SKM-1 (cell line): ENCODE measurements around the gene STAT4.

Experiments used
- DNase-seq: peaks from one replicate; lab custom pipeline; 2025; ENCODE audit not compliant: unreplicated experiment; lab: John Stamatoyannopoulos, UW

Gene STAT4

DNA sequence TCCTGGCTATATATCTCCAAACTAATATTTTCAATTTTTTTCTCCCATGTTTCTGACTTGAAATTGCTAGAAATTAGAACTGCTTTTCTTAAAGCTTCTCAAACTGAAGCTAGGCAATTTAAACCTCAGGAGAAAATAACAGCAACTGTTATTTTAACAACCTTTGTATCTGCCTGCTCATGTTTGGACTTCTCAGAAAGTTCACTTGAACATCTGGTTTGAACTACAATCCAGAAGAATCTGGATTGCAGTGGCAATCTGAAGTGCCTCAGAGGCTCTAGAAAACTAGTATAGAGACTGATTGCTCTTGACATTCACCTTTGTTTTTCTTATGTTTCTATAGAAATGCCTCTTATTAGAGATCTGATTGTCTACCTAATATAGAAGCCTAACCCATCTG is 64.1 kb downstream of the STAT4 start:
- no peak for DNase-seq

DNA sequence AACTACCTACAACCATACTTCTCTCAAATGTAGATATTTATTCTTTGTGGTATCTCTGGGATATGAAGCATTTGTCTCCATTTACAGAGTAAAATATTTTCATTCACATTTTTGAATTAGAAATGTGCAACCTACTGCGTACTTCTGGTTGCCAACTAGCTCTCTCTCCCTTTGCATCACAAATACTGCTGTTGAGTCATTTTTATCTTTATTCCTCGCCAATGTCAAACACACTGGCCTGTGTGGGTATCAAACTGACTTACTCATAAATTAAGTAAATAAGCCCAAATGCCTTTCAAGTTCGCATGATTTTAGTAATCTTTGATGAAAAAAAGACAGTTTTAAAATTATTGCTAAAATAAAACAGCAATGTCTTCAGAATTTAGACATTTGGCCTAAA is 67.3 kb downstream of the STAT4 start:
- DNase-seq = no peak

DNA sequence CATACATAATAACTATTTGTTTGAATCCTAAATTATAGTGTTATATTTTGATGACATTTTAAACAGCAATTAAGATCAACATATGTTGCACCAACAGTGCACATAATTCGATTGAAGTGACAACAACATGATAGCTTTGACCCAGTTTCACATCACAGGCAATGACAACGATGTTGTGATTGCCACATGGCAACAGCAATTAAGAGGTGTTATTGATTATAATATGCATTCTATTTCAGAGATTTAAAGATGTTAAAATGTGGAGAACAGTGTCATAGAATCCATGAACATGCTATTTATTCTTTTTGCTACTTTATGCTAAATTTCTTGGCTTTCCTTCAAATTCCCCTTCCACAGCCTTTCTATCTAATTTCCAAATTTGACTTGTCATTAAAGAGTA is 68.5 kb downstream of the STAT4 start:
- DNase-seq = no peak

DNA sequence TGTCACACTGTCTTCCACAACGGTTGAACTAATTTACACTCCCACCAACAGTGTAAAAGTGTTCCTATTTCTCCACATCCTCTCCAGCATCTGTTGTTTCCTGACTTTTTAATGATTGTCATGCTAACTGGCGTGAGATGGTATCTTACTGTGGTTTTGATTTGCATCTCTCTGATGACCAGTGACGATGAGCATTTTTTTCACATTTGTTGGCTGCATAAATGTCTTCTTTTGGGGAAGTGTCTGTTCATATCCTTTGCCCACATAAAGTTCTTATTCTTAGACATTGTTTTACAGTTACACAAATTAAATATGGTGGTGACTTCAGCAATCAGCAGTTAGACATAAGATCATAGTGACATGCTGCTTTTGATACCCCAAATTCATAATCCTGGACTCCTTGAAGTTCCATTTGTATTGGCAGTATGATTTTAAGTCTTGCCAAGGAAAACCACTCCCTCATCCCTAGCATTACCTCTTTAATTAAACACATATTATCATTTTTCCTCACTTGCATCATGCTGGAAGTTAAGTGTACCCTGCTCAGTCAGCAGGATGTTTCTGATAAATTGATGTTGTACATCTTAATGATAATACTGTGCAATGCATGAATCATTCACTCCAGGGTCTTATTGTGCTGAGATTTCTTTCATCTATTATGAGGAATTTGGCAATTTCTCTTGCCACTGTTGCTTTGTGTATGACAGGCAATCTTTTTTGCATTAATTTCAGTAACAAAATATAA is 69.2 kb downstream of the STAT4 start:
- DNase-seq = no peak

DNA sequence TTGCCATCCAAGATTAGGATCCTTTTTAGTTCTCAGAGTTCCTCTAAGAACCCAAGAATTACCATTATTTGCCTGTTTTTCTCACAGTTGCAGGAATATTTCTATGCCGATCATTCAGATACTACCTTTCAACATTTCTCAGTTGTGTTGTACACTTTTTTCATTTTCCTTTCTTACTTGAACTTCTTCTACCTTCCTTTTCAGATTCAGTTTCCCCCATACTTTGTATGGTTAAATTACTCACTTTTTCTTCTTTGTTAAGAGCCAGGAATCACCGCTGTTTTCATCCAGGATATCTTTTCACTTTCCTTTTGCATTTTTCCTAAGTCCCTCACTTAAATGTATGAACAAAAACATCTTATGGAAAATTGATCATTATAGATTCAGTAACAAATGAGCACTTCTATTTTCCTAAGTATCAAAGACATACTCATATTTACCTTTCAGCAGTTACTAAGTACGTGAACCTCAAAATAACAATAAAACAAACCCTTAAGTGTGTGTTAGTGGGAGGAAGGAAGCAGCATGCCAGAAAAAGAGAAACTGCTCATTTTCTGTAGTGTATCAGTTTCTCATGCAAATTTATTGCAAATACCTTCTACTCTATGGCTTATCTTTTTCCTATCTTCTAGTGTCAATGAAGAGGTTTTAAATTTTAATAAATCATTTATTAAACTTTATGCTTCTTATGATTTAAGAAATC is 72.5 kb downstream of the STAT4 start:
- no peak for DNase-seq

DNA sequence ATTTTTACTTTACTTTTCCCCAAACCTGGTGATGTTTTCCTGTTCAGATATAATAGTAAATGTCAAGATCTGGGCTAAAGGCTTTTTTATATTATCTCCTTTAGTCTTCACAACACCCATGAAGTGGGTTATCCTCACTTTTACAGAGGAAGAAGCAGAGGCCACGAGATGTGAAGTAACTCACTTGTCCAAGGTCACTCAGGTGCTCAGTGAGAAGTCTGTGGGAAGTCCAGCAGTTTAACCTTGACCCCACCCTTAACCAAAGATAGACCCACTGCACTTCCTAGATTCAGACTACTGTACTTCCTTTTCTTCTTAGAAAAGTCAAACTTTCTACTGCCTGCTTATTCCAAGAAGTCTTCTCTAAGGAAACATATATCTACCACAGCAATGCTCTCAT is 80.5 kb downstream of the STAT4 start:
- DNase-seq = no peak

DNA sequence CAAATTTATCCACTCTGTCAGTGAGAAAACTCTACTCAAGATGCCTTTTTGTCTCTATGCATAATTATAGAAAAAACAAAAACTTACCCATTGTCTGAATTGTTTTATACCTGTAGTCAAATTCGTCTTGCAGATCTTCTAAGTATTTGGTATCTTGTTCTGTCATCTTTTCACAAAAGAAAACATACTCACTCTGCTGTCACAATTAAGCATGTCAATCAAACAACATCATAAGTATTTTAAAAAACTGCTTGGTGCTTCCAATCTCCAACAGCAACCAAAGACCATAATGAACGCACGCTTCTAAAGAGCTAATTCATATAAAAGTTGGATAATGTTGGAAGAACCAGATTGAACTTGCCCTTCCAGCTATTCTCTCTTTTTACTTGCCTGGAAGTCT is 81.2 kb downstream of the STAT4 start:
- DNase-seq = no peak

DNA sequence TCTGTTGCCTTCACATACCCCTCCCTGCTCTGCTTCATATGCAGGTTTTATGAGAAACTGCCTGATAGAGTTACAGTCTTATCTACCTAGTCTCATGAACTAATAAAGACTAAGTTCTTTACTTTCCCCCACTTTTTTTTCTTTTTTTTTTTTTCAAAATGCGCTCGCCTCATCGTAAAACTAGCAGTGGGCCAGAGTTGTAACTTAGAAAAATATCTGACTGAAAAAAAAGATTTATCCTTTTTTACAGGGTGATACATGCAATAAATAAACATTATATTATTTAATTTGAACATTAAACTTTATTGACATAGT is 83.9 kb downstream of the STAT4 start:
- no peak for DNase-seq

DNA sequence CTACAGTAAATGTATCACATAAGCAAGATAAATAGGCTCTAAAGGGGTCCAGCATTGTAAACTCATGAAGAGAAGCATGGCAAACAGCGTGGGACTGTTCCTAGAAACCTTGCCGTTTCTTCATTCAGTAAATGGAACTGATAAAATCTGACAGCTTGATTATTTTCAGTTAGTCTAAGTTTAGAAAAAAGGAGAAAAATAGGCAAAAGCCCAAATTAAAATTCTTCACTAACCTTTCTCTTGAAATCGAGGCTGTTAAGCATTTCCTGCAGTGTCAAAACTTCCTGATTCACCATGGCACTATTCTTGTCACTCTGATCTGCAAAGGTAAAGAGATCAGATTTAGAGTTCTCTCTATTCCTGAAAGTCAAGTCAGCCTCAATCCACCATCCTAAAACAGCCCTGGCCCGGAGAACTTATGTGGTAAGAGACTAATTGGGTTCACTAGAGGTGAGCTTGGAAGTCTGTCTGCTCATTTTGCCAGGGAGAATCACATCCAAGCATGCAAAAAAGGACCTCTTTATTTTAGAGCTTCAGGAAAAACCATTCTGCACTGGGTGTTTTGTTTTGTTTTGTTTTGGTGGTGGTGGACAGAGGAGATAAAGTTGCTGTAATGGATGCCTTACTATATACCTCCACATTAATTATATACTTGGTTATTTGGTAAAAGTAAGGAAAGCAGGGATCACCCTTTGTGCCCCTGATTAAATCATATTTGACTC is 84.4 kb downstream of the STAT4 start:
- no peak for DNase-seq

DNA sequence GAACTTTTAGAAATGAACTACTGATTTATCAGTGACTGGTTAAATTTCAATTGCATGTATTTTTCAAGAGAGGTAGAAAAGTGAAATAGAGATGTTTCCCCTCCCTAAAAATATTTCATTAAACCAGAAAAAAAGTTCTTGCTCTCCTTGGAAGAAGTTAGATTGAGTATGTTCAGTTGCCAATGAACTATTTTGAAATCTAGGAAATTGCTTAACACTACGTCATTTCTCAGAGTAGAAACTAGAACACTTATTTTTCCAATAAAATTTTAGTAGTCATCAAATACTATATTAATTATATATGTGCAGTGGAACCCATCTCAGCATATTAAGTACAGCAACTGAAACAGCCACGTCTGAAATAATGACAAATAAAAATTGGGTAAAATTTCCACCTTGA is 85.0 kb downstream of the STAT4 start:
- no peak for DNase-seq

DNA sequence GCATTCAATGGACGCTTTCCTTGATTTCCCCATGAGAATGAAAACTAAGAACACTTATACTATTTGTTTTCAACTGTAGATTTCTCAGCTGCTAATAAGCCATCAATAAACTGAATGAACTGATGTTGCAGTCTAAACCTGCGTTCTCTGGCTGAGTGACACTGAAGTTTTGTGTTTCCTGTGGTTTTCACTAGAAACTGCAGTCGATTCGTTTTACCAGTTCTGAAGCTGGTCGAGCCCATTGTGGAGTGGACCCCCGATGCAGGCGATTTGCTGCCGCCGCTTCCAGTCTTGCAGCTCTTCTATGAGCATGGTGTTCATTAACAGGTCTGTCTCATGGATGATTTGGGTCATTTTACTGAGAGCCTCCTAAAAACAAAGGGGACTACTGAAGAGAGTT is 86.2 kb downstream of the STAT4 start:
- DNase-seq = no peak

DNA sequence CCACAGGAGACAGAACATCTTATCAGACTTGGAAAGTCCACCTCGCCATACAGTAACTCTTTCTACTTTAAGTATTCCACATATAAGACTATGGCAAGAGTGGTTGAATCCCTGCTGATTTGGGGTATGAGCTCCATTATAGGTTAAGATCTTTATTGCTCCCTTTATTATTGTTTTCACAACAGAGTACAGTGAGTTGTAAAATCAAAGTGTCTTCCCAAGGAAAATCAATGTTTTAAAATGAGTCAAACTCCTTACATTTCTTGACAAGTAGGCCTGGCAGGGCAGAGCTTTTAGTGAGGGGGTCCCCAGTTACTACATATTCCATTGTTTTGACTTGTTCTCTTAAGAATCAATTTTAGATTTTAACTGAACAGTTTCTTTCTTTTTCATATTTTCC is 87.2 kb downstream of the STAT4 start:
- no peak for DNase-seq

DNA sequence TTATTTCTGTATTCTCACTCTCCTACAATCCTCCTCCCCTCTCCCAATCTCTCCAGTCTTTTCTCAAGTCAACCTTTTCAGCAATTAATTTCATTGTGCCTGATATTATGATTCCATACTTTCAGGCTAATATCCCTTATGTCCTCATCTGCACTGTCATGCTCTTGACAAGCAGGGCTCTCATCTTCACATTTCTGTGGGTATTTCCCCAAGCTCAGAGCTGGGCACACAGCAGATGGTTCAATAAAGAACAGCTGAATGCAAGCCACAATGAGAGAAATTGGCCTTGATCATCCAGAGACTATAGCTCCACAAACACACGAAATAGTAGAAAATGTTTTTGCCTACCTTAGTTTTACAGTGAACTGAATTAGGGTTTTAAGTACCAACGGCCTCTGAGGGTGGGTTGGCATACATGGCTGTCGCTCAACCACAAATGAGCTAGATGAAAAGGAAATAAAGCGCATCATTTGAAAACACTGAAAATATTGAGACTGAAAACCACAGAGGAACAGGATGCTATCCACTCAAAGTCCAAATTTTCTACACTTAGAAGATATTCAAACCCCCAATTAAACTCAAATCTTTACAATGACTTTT is 89.3 kb downstream of the STAT4 start:
- DNase-seq = no peak

DNA sequence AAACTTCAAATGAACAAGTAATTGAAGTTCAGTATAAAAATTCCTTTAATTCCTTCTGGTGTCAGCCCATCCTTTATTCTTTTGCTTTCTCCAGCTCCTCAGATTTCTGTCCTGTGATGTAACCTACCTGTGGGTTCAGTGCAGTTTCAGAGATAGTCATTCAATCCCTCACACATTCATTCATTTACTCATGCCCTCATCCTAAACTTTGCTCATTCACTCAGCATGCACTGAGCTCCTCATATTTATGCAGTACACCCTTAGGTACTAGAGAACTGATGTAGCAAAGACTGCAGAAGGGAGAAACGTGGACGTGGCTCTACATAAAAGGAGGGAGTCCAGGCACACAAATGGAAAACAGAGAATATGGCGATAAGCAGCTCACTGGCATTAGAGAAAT is 91.5 kb downstream of the STAT4 start:
- DNase-seq = no peak

DNA sequence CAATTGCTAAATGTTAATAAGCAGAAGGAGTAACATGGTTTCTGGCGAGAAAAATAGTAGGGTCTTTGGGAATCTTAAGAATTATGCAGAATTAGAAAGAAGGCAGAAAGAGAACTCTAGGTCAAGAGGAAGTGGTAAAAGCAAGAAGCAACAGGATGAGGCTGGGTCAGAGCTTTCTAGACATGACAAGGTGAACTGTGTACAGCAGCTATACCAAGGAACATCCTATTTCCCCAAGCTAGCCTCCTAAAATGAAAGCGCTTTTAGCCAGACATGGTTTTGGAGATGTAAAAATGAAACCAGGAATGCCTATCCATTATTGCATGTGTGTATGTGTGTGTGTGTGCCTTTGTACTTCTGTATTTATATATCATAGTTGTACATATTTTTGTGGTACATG is 94.6 kb downstream of the STAT4 start:
- peak; percentile 47 for DNase-seq

DNA sequence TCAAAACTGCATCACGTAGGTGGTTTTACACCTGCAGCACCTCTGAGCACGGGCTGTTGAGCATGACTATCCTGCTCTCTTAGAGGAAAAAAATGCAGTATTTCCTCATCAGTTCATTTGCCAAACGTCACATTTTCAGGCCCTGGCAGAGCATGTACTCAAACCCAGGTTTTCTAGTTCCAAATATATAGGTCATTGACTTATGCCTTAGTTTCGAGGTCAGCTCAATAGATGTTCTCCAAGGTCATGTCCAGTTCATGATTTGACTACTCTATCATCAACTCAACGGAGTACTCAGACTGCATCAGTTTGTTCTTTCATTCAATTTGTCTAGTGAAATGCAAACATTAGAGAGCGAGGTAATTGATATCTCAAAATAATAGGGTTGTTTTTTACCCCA is 97.5 kb downstream of the STAT4 start:
- no peak for DNase-seq

DNA sequence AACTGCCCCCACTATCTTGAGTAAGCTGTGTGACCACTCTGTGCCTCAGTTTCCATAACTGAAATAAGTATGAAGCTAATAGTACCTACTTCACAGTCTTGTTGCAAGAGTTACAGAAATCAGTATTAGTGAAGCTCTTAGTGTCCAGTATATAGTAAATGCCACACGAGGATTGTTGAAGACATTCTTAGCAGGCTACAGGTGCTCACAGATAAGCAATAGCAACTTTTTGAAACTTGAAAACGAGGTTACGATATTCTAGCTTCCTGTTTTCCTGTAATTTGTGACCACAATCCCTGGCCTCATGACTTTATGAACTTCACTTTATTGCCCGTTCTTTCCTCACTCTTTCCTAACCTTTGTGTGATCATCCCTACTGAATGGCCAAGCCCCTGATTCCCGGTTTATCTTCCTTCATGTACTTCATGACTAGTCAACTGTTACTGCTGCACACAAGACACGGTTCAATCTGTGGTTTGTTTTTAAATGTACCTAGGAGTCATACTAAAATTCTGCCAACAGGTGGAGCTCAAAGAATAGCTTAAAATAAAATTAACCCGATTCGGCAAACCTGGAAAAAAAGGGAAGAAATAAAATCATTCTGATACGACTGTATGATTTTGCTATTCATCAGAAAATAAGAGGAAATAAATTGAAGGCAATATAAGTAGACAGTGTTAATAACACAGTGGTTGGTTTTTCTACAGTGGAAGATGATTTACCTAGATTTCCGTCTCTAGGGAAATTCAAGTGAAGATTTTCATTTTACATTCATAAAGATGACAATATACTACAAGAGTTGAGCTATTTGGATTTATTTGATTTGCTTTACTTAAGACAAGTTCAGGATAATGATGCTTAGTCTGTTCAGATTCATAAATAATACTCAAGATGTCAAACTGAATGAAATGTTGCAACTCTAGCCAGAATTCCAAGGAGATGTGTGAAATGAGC is 98.7 kb downstream of the STAT4 start:
- peak; percentile 54 for DNase-seq

DNA sequence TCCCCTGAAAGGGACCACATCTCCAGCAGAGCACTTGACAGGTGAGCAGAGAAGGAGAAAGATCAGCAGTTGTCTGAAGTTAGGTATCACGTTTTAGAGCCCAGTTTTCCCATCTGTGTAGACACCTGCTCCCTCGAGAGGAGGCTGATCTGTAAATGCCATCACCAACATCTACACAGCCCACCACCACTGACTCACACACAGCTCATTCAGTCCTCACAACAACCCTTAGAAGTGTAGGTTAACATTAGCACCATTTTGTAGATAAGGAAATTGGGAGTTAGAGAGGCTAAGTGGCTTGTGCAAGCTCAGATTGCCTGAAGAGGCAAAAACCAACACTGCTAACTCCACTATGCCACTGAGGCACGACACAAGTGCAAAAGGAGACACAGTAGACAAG is 99.6 kb downstream of the STAT4 start:
- no peak for DNase-seq

DNA sequence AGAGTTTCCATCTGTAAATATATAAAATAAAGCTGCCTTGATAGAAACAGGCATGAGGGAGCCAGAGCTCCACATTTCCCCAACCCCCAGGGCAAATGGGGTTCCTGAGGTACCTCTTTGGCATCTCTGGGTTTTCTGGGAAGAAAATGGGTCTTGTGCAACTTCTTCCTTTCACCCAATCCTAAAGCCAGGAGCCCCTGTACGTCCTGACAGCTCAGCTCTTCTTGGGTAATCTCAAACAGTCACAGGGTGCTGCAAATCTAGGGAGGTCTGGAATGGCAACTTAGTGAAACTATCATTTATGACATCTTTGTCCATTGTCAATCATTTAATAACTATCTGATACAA is 100.2 kb downstream of the STAT4 start:
- no peak for DNase-seq

DNA sequence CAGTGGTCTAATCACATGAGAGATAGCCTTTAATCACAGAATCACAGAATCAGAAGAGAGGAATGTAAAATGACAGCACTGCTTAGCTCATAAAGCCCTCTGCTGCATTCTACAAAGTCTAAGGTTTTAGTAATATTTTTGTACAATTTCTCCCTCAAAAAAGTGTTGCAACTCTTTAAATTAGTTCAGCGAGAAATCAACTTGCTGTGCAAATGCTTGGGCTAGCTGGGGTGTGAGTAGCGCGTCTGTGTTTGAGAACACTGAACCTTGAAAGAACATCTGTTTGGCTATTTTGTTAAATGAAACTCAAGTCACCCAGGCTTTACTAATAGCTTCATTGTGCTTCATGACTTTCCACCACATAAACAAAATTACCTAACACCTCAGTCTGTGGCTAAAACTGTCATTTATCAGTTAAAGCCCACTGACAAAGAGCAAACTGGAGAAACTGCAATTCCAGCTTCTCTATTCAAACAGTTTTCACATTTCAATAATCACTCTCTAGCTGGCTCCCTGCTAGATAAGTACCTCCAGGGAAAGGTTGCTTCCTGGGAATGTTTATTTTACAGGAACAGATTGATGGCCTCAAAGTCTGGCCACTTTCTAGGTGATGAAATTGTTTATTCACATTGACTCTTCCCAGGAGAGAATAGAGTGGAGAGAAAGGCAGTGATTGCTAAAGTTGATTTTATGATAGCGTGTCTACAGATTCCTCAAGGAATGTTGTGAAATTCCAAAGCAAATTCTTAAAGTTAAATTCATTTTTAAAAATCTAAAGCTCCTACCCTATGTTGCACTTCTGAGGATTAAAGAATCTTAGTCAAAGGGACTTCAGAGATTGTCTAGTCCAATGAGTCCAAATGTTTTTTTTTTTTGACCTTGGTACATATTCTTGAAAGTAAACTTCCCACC is 100.8 kb downstream of the STAT4 start:
- DNase-seq = no peak
